ENCODE measurements around the gene PPDPF.

DNA sequence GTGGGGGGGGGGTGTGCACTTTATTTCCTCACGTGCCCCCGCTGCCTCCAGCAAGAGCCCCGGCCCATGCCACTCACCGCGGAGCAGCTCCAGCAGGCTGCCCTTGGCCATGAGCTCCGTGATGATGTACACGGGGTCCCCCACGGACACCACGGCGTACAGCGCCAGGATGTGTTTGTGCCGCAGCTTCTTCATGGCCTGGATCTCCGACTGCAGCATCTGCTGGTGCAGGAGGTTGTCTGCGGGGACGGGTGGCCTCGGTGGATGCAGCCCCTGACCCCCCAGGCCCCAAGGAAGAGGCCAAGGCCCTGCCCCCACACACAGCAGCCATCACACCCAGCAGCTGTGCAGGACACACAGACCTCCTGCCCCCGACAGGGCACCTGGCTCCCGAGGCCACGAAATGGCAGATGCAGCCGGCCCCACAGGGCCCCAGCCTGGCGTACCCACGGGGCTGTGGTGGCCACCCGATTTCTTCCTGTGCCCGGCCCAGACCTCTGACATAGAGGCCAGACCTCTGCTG, 11.9 kb downstream of the PPDPF start:
- TF ChIP-seq, protein P1, sequence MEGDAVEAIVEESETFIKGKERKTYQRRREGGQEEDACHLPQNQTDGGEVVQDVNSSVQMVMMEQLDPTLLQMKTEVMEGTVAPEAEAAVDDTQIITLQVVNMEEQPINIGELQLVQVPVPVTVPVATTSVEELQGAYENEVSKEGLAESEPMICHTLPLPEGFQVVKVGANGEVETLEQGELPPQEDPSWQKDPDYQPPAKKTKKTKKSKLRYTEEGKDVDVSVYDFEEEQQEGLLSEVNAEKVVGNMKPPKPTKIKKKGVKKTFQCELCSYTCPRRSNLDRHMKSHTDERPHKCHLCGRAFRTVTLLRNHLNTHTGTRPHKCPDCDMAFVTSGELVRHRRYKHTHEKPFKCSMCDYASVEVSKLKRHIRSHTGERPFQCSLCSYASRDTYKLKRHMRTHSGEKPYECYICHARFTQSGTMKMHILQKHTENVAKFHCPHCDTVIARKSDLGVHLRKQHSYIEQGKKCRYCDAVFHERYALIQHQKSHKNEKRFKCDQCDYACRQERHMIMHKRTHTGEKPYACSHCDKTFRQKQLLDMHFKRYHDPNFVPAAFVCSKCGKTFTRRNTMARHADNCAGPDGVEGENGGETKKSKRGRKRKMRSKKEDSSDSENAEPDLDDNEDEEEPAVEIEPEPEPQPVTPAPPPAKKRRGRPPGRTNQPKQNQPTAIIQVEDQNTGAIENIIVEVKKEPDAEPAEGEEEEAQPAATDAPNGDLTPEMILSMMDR (IDR thresholded peaks at IDR 0.05) = no peak
- TF ChIP-seq POLR2A (IDR thresholded peaks at IDR 0.05) = no peak

Data from uterus (tissue), 2 donors.